HG03439 (cell line): Measurements from ENCODE around the gene DNAH9.

Experiments
- ATAC-seq: cut with Tn5 transposase; IDR thresholded peaks from one replicate; pipeline ENCODE4 v1.9.1; 2021; ENCODE audit warnings: mild to moderate bottlenecking, moderate library complexity; ENCODE audit not compliant: unreplicated experiment

The DNAH9 gene

DNA sequence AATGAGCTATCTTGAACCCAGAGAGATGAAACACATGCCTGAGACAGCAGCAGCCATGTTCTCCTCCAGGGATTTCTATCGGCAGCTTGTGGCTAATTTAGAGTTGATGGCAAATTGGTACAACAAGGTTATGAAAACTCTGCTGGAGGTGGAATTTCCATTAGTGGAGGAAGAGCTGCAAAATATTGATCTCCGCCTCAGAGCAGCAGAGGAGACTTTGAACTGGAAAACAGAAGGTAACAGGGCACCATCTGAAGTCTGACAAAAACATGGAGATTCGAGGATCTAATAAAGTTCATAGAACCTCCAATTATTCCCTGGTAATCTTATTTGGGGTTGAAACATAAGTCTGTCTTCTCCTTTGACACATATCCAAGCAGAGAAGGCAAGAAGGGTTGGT, 52.8 kb downstream of the DNAH9 start:
- no peak for ATAC-seq

- ATAC-seq = no peak
Measured at GRCh38 chr17:11668618-11669017, 70.3 kb downstream of the DNAH9 start.

GRCh38 chr17:11671126-11671525, 72.9 kb downstream of the DNAH9 start:
- no peak for ATAC-seq

DNA sequence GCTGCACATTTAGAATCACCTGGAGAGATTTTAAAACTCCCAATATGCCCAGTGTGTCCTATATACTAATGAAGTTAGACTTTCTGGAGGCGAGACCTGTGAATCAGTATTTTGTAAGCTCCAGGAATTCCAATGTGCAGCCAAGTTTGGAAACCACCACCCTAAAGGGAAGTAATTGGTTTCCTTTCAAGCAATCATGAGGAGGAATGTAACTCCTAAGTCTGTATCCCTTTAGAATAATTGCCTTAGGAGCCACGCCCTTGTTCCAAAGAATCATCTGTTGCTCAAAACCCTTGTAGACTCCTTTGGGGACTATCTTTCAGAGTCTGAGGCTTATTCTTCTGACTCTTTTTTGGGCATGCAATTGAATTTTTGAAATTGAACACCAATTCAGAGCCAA, 84.4 kb downstream of the DNAH9 start:
- ATAC-seq = no peak

DNA sequence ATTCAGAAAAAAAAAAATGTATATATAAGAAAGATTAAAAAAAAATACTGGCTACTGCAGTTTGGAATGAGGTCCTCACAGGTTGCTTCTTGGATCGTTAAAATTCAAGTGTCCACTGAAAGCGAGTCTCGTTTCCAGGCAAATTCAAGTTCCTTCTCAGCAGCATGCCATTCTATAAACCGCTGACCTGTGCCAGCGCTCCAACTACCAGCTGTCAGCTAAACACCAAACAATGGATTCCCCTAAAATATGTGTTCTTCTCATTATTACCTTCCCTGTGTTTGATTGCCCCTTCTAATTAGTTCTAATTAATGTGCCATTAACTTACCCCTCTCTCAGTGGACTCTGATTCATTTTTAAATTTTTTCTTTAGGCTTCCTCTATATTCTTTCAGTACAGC, 92.4 kb downstream of the DNAH9 start:
- no peak for ATAC-seq

DNA sequence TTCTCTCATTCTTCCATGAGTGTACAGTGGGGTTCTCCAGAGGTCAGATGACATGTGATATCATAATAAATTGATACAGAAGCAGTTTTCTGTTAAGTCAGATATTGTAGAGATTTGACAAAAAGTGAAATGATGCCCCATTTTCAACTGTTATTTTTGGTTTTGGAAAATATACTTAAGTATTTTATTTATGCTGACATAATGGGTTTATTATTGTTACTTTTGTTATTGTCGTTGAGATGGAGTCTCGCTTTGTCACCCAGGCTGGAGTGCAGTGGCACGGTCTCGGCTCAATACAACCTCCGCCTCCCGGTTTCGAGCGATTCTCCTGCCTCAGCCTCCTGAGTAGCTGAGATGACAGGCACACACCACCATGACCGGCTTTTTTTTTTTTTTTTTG, 94.4 kb downstream of the DNAH9 start:
- no peak for ATAC-seq

DNA sequence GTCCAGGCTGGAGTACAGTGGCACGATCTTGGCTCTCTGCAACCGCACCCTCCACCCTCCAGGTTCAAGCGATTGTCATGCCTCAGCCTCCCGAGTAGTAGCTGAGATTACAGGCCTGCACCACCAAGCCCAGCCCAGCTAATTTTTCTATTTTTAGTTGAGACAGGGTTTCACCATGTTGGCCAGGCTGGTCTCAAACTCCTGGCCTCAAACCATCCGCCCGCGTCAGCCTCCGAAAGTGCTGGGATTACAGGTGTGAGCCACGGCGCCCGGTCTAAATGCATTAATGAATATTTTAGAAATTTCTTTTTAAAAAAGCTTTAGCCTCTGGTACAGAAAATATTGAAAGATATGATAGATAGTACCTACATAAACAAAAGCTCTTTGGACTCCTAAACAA, 95.0 kb downstream of the DNAH9 start:
- ATAC-seq = no peak

GRCh38 chr17:11700668-11701067, 102.4 kb downstream of the DNAH9 start:
- no peak for ATAC-seq

DNA sequence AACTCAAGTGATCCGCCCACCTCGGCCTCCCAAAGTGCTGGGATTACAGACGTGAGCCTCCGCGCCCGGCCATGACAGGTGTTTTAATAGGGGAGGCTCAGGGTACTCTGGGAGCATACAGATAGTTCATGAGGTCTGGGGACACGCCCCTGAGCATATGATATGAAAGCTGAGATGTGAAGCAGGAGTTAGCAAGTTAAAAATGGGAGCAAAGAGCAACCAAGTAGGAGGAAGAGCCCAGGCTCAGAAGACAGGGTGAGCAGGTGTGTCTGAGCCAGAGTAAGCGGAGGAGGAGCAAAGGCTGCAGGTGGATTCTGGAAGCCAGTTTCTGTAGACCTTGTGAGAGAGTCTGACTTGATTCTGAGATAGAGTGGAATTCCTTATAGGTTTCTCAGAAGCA, 103.6 kb downstream of the DNAH9 start:
- no peak for ATAC-seq

- ATAC-seq = no peak
Measured at GRCh38 chr17:11704041-11704440, 105.8 kb downstream of the DNAH9 start.

GRCh38 chr17:11705111-11705510, 106.8 kb downstream of the DNAH9 start:
- ATAC-seq = no peak

DNA sequence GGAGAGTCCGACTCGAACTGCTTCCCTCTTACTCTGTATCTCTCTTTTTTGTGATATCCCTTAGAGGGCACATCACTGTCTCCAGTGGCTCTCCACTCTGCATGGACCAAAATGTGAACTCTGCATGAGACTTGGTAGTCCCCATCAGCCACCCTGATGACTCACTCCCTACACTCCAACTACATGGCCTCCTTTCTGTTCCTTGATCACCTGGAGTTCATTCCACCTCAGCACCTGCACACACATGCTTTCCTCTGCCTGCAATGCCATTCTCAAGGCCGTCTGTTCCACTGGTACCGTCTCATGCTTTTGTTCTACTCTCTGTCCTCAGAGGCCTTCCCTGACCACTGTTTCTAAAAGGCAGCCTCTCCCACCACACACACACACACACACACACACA, 109.3 kb downstream of the DNAH9 start:
- ATAC-seq = no peak

DNA sequence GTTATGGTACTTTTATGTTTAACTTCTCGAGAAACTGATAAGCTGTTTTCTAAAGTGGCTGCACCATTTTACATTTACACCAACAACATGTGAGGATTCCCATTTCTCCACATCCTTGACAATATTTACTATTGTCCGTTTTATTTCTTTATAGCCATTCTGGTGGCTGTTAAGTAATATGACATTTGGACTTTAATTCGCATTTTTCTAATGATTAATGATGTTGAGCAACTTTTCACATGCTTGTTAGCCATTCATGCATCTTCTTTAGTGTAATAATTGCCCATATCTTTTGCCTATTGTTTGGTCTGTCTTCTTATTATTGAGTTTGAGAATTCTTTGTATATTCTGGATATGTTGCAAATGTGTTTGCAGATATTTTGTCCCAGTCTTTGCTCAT, 114.2 kb downstream of the DNAH9 start:
- ATAC-seq = no peak

GRCh38 chr17:11719203-11719602, 120.9 kb downstream of the DNAH9 start:
- ATAC-seq = no peak

GRCh38 chr17:11719856-11720255, 121.6 kb downstream of the DNAH9 start:
- ATAC-seq = no peak

DNA sequence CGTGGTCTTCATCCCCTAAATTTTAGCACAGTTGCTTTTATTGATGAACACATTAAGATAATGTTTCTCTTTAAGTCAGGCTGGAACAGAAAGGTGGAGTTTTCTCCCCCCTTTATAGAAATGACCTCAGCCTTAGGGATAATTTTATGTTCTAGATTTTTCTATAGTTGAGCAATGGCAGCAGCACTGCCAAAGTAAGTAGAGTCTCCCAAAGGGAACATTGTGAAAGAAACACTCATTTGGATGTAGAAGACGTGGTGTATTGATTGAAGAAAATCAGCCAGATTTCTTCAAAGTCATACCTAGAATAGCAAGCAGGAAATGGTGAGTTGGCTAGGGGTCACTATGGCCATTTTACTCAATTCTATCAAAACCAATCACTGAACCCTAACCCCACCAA, 122.5 kb downstream of the DNAH9 start:
- ATAC-seq = no peak

DNA sequence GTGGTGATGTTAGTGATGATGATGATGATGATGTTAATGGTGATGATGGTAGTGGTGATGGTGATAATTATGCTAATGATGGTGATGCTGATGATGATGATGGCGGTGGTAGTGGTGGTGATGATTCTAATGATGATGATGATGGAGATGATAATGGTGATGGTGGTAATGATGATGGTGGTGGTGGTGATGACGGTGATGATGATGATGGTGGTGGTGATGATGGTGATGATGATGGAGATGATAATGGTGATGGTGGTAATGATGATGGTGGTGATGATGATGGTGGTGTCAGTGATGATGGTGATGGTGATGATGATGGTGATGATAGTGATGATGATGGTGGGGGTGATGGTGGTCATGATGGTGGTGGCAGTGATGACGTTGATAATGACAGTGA, 132.5 kb downstream of the DNAH9 start:
- ATAC-seq = no peak

GRCh38 chr17:11736613-11737312, 138.5 kb downstream of the DNAH9 start:
- no peak for ATAC-seq

DNA sequence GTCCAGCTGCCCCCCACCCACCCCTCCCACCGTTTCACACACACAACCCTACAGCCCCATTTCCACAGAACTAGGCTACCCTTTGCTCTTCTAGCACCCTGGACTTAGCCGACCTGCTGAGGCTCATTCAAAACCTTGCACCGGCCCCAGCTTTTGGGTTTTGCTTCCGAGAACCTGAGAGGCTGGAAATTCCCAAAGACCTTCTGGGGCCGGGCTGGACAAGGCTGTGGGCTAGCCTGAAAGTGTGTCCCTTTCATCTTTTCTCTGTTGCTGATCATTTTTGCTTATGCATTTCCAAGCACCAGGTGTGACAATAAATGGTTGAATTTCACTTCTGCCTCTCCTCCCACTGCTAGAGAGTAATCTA, 139.0 kb downstream of the DNAH9 start:
- ATAC-seq = no peak

DNA sequence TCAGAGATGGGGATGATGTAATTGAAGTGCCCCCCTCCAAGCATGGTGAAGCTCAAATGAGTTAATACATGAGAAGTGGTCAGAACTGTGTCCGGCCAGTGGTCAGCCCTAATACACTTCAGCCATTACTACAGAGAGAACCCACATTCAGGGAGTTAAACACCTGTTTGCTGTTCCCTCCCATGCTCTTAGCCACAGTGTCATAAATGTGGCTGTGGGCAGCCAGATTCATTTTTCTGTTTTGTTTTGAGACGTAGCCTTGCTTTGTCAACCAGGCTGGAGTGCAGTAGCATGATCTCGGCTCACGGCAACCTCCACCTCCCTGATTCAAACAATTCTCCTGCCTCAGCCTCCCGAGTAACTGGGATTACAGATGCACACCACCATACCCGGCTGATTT, 139.9 kb downstream of the DNAH9 start:
- no peak for ATAC-seq

DNA sequence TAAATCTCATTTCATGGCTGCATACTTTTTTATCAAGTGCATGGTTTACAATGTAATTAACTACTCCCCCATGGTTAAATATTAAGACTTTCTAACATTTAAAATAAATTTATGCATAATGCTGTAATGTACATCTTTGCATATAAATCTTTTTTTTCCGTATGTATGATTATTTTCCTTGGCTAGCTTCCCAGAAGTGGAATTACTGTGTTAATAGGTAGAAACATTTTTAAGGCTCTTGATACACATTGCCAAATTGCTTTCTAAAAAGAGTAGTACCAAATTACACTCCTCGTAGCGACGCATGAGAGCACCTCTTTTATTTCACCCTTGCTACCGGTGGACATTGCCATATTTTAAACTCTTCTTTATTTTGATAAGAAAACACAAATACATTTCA, 141.1 kb downstream of the DNAH9 start:
- ATAC-seq = no peak

GRCh38 chr17:11739848-11740247, 141.6 kb downstream of the DNAH9 start:
- no peak for ATAC-seq

- no peak for ATAC-seq
Measured at GRCh38 chr17:11742886-11743285, 144.6 kb downstream of the DNAH9 start.
